ENCODE results near the gene SFN.
"Not testable (repeated sequence)": the region's sequence is repeated elsewhere in the genome, so short reads cannot be mapped to it uniquely, and the experiment has no call there.

Gene SFN

GRCh38 chr1:26828411-26828991 is 34.4 kb upstream of the SFN start:
- Histone ChIP-seq H3K9me3 (ENCODE audit: control insufficient read depth, low read length) (no peaks in the 10 kb centered on the region), H3K36me3 (ENCODE audit: control insufficient read depth, insufficient read depth, low read length) (peaks cover 32% of the 10 kb centered on the region), H3K4me1 (ENCODE audit: control insufficient read depth, insufficient read depth, low read length, poor library complexity, severe bottlenecking) (peaks cover 28% of the 10 kb centered on the region), H3K27ac (ENCODE audit: low read depth, low read length, severe bottlenecking) (no peak overlapping the region), H3K4me3 (ENCODE audit: extremely low read depth, insufficient read depth, low read length, poor library complexity, severe bottlenecking) (no peak overlapping the region)
- 83 to 91% methylated on average over 2 to 3 of the region's 4 CpGs for WGBS, 2 experiments (ENCODE audit: insufficient coverage in 2 of 2)

- Histone ChIP-seq H3K4me1 (ENCODE audit: control insufficient read depth, insufficient read depth, low read length, poor library complexity, severe bottlenecking) (peaks cover 28% of the 10 kb centered on the region), H3K27ac (ENCODE audit: low read depth, low read length, severe bottlenecking) (no peak overlapping the region), H3K9me3 (ENCODE audit: control insufficient read depth, low read length) (no peaks in the 10 kb centered on the region), H3K4me3 (ENCODE audit: extremely low read depth, insufficient read depth, low read length, poor library complexity, severe bottlenecking) (no peak overlapping the region), H3K36me3 (ENCODE audit: control insufficient read depth, insufficient read depth, low read length) (peaks cover 40% of the 10 kb centered on the region)
- WGBS, 2 experiments (ENCODE audit: insufficient coverage in 2 of 2), result 86 to 88% methylated on average over 4 to 5 of the region's 6 CpGs
Observed at GRCh38 chr1:26829184-26829911, 33.6 kb upstream of the SFN start.

DNA sequence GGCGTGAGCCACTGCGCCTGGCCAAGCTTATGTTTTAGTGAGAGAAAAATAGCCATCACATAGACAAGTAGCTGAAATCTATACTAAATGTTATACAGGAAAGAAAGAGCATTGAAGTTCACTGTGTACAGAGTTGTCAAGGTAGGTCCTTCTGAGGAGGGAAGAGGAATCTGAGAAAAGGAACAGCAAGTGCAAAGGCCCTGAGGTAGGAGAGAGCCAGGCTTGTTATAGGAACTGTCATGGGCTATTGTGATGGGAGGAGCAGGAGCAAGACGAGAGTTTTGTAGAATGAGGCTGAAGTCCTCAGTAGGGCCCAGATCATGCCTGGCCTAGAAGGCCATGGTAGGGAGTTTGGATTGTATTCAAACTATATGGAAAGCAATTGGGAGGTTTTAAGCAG is 31.9 kb upstream of the SFN start:
- 90 to 100% methylated on average over 1 to 3 of the region's 3 CpGs for WGBS, 2 experiments (ENCODE audit: insufficient coverage in 2 of 2)
- peaks cover 53% of the 10 kb centered on the region for H3K36me3 ChIP-seq (ENCODE audit: control insufficient read depth, insufficient read depth, low read length)
- no peaks in the 10 kb centered on the region for H3K9me3 ChIP-seq (ENCODE audit: control insufficient read depth, low read length)
- H3K27ac ChIP-seq (ENCODE audit: low read depth, low read length, severe bottlenecking), result no peak overlapping the region
- H3K4me1 ChIP-seq (ENCODE audit: control insufficient read depth, insufficient read depth, low read length, poor library complexity, severe bottlenecking), result peaks cover 15% of the 10 kb centered on the region
- no peak overlapping the region for H3K4me3 ChIP-seq (ENCODE audit: extremely low read depth, insufficient read depth, low read length, poor library complexity, severe bottlenecking)

- 87 to 90% methylated on average over 2 to 3 of the region's 3 CpGs for WGBS, 2 experiments (ENCODE audit: insufficient coverage in 2 of 2)
Observed at GRCh38 chr1:26831546-26832248, 31.3 kb upstream of the SFN start.

GRCh38 chr1:26832249-26832960 is 30.5 kb upstream of the SFN start:
- H3K36me3 ChIP-seq (ENCODE audit: control insufficient read depth, insufficient read depth, low read length), result peaks cover 63% of the 10 kb centered on the region
- H3K9me3 ChIP-seq (ENCODE audit: control insufficient read depth, low read length), result no peaks in the 10 kb centered on the region
- H3K4me1 ChIP-seq (ENCODE audit: control insufficient read depth, insufficient read depth, low read length, poor library complexity, severe bottlenecking), result peaks cover 11% of the 10 kb centered on the region
- no peak overlapping the region for H3K4me3 ChIP-seq (ENCODE audit: extremely low read depth, insufficient read depth, low read length, poor library complexity, severe bottlenecking)
- no peak overlapping the region for H3K27ac ChIP-seq (ENCODE audit: low read depth, low read length, severe bottlenecking)
- WGBS, 2 experiments (ENCODE audit: insufficient coverage in 2 of 2), result 97 to 98% methylated on average over 11 to 14 of the region's 16 CpGs

More at GRCh38 chr1:26831546-26832248, 31.3 kb upstream of the SFN start:
- Histone ChIP-seq H3K36me3 (ENCODE audit: control insufficient read depth, insufficient read depth, low read length) (peaks cover 59% of the 10 kb centered on the region), H3K27ac (ENCODE audit: low read depth, low read length, severe bottlenecking) (no peak overlapping the region), H3K4me1 (ENCODE audit: control insufficient read depth, insufficient read depth, low read length, poor library complexity, severe bottlenecking) (peaks cover 12% of the 10 kb centered on the region), H3K9me3 (ENCODE audit: control insufficient read depth, low read length) (no peaks in the 10 kb centered on the region), H3K4me3 (ENCODE audit: extremely low read depth, insufficient read depth, low read length, poor library complexity, severe bottlenecking) (no peak overlapping the region)

GRCh38 chr1:26833432-26834405 is 29.2 kb upstream of the SFN start:
- Histone ChIP-seq H3K36me3 (ENCODE audit: control insufficient read depth, insufficient read depth, low read length) (peaks cover 73% of the 10 kb centered on the region), H3K9me3 (ENCODE audit: control insufficient read depth, low read length) (no peaks in the 10 kb centered on the region), H3K4me3 (ENCODE audit: extremely low read depth, insufficient read depth, low read length, poor library complexity, severe bottlenecking) (no peak overlapping the region), H3K4me1 (ENCODE audit: control insufficient read depth, insufficient read depth, low read length, poor library complexity, severe bottlenecking) (peaks cover 2% of the 10 kb centered on the region), H3K27ac (ENCODE audit: low read depth, low read length, severe bottlenecking) (no peak overlapping the region)
- WGBS, 2 experiments (ENCODE audit: insufficient coverage in 2 of 2), result 91 to 96% methylated on average over 18 to 19 of the region's 23 CpGs

GRCh38 chr1:26837665-26838064 is 25.3 kb upstream of the SFN start:
- peaks cover 72% of the 10 kb centered on the region for H3K36me3 ChIP-seq (ENCODE audit: control insufficient read depth, insufficient read depth, low read length)
- H3K4me3 ChIP-seq (ENCODE audit: extremely low read depth, insufficient read depth, low read length, poor library complexity, severe bottlenecking); H3K4me1 ChIP-seq (ENCODE audit: control insufficient read depth, insufficient read depth, low read length, poor library complexity, severe bottlenecking); H3K9me3 ChIP-seq (ENCODE audit: control insufficient read depth, low read length); H3K27ac ChIP-seq (ENCODE audit: low read depth, low read length, severe bottlenecking): not testable (repeated sequence)
- 99 to 100% methylated on average over 5 of the region's 5 CpGs for WGBS, 2 experiments (ENCODE audit: insufficient coverage in 2 of 2)

DNA sequence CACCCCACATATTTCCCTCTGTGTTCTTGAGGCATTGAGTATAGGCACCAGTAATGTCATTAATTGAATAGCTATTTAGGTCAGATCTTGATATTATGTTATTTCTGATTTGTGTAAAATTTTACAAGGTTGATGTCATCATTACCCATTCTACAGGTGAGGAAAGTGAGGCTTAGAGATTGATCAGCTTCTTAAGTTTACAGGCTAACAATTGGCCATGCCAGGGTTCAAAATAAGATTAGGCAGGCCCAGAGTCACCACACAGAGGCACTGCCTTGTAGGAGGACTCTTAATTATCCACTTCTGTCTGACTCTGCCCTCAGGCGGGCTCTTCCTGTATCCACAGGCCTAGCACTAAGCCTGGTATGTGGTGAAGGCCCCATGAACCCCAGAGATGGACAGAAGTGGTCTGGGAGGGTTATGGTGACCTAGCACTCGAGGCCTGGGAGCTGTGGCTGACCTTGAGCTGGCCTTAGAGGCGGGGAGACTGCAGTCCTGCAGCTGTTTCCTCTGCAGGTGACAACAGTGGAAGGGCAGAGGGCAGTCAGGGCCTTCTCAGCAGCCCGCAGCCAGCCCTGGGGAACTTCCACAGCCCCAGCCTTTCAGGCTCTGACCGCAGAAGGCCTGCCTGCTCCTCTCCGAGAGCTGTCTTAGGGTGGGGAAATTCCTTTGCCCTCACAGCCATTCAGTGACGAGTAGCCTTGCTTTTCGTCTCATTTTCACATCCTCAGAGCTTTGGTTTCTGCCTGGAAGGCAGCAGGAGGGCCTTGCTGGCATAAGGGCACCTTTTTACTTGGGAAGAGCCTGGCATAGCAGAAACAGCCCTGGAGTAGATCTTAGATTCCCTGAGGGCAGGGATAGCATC is 24.2 kb upstream of the SFN start:
- Histone ChIP-seq H3K27ac (ENCODE audit: low read depth, low read length, severe bottlenecking) (no peak overlapping the region), H3K4me1 (ENCODE audit: control insufficient read depth, insufficient read depth, low read length, poor library complexity, severe bottlenecking) (peaks cover 2% of the 10 kb centered on the region), H3K9me3 (ENCODE audit: control insufficient read depth, low read length) (no peaks in the 10 kb centered on the region), H3K4me3 (ENCODE audit: extremely low read depth, insufficient read depth, low read length, poor library complexity, severe bottlenecking) (no peak overlapping the region), H3K36me3 (ENCODE audit: control insufficient read depth, insufficient read depth, low read length) (peaks cover 74% of the 10 kb centered on the region)
- 94 to 98% methylated on average over 7 to 8 of the region's 8 CpGs for WGBS, 2 experiments (ENCODE audit: insufficient coverage in 2 of 2)

DNA sequence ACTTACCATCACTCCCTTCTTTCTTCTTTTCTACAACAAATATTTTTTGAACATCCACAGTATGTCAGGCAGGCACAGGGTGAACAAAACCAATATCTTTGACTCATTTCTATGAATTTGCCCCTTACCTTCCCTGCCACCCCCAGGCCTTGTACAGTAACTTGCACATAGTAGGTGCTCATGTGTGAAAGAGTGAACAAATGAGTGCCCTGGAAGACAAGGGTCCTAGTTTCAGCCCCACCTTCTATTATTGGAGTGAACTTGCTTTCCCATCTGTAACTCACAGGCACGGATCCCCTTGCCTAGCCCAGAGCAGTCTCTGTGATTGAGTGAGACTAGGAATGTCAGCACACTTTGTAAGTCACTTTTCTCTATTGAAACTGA is 23.6 kb upstream of the SFN start:
- peaks cover 2% of the 10 kb centered on the region for H3K4me1 ChIP-seq (ENCODE audit: control insufficient read depth, insufficient read depth, low read length, poor library complexity, severe bottlenecking)
- no peaks in the 10 kb centered on the region for H3K9me3 ChIP-seq (ENCODE audit: control insufficient read depth, low read length)
- WGBS, 2 experiments (ENCODE audit: insufficient coverage in 2 of 2), result 100% methylated on average over 1 of the region's 1 CpG; no CpG with 5 or more reads in 1 of the 2 experiments
- H3K27ac ChIP-seq (ENCODE audit: low read depth, low read length, severe bottlenecking), result no peak overlapping the region
- H3K36me3 ChIP-seq (ENCODE audit: control insufficient read depth, insufficient read depth, low read length), result peaks cover 70% of the 10 kb centered on the region
- H3K4me3 ChIP-seq (ENCODE audit: extremely low read depth, insufficient read depth, low read length, poor library complexity, severe bottlenecking), result no peak overlapping the region
